ENCODE results near the gene MASP2.

GRCh38 chr1:10996100-10996499, 50.9 kb downstream of the MASP2 start:
- TF ChIP-seq EZH2 (IDR thresholded peaks at IDR 0.05; ENCODE audit: insufficient read depth, low read length) (no peak), CTCF (IDR thresholded peaks at IDR 0.05; ENCODE audit: insufficient read depth, low read depth, low read length) (no peak)
